ENCODE measurements around the gene ENHO.

GRCh38 chr9:34562135-34562745 lies 39.5 kb upstream of the ENHO start:
- TF ChIP-seq CTCF (IDR thresholded peaks at IDR 0.05) (peak in 2 of 3 experiments; percentile 26 to 50), POLR2A (IDR thresholded peaks at IDR 0.05) (no peak)

All from testis (tissue), 2 donors.